Suppressor macrophage treated with lipopolysaccharide for 4 hours (primary cell): ENCODE results near the gene ABCA2.
"Not testable (repeated sequence)": the region's sequence is repeated elsewhere in the genome, so short reads cannot be mapped to it uniquely, and the experiment has no call there.

Experiments
- DNase-seq: peaks from one replicate; pipeline ENCODE4 v3.0.0-alpha.2; 2020

Gene ABCA2

GRCh38 chr9:137062798-137063197, 34.8 kb upstream of the ABCA2 start:
- DNase-seq = not testable (repeated sequence)

GRCh38 chr9:137062384-137062783, 34.3 kb upstream of the ABCA2 start:
- no peak for DNase-seq

- DNase-seq = no peak
These were observed 30.6 kb upstream of the ABCA2 start for GRCh38 chr9:137058521-137059234.

GRCh38 chr9:137057545-137057944, 29.5 kb upstream of the ABCA2 start:
- DNase-seq = no peak

GRCh38 chr9:137056739-137057415, 28.8 kb upstream of the ABCA2 start:
- DNase-seq = no peak

GRCh38 chr9:137055385-137056364, 27.6 kb upstream of the ABCA2 start:
- no peak for DNase-seq

- no peak for DNase-seq
These were observed 26.9 kb upstream of the ABCA2 start for GRCh38 chr9:137054932-137055384.

GRCh38 chr9:137053944-137054931, 26.2 kb upstream of the ABCA2 start, which contains the start of gene ENTPD2:
TSS of gene ENTPD2 (minus strand) at chr9:137054061. CDS start at chr9:137053997, 64 bp downstream.
- DNase-seq = no peak

GRCh38 chr9:137052998-137053943, 25.2 kb upstream of the ABCA2 start:
- DNase-seq = no peak

GRCh38 chr9:137052293-137052692, 24.3 kb upstream of the ABCA2 start:
- DNase-seq = no peak

- no peak for DNase-seq
These were observed 23.2 kb upstream of the ABCA2 start for GRCh38 chr9:137051145-137051724.

GRCh38 chr9:137050570-137050969, 22.5 kb upstream of the ABCA2 start:
- no peak for DNase-seq

GRCh38 chr9:137049544-137050449, 21.8 kb upstream of the ABCA2 start:
- peak; percentile 53 for DNase-seq

GRCh38 chr9:137048655-137049543, 20.9 kb upstream of the ABCA2 start:
- DNase-seq = no peak

- DNase-seq = peak; percentile 78
These were observed 18.2 kb upstream of the ABCA2 start, which contains the start of gene NPDC1 for GRCh38 chr9:137046088-137046787. TSS of gene NPDC1 (minus strand) at chr9:137046177. CDS start at chr9:137045989, 188 bp downstream.

- DNase-seq = no peak
These were observed 17.5 kb upstream of the ABCA2 start for GRCh38 chr9:137045294-137046087.
